NCI-H774 (cell line): ENCODE measurements around the gene SERPINB4.

ENCODE experiments used
- DNase-seq: peaks from one replicate; lab custom pipeline; 2025; lab: John Stamatoyannopoulos, UW

The SERPINB4 gene

DNA sequence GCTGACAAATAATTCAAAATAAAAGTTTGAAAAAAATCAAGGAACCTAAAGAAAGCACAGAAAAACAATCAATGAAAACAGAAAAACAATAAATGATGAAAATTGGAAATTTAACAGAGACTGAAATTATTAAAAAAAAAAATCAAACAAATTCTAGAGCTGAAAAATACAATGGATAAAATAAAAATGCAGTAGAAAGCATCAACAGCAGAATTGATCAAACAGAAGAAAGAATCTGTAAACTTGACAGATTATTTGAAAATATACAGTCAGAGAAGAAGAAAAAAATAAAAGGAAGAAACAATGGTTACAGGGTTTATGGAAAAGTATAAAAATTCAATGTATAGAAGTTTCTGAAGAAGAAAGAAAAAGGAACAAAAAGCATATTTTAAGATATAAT, 16.2 kb downstream of the SERPINB4 start:
- DNase-seq, result no peak

DNA sequence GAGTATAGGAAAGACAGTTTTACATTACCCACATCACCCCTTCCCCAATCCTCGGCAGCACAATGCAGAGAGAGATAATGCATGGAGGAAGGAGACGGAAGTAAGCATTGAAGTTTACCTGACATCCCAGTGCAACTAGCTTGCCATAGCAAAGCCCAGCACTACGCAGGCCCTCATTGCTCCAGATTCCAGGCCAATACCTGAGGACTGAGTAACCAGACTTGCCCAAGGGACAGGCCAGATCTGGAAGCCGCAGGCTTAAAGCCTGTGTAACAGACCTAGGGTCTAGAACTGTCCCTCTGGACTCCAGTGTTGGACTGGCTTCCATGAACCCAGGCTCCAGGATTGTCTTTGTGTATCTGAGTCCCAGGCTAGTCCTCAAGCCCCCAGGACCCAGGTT, 17.6 kb downstream of the SERPINB4 start:
- DNase-seq, result no peak

DNA sequence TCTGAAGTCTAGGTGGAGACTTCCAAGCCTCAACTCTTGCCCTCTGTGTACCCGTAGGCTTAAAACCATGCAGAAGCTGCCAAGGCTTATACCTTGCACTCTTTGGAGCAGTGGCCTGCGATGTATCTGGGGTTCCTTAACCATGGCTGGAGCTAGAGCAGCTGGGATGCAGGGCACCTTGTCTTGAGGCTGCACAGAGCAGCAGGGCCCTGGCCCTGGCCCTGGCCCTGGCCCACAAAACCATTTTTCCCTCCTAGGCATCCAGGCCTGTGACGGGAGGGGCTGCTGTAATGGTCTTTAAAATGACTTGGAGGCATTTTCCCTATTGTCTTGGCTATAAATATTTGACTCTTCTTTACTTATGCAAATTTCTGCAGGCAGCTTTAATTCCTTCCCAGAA, 19.2 kb downstream of the SERPINB4 start:
- no peak for DNase-seq

- DNase-seq, result no peak
These were observed 24.4 kb downstream of the SERPINB4 start for GRCh38 chr18:63619661-63620060.

GRCh38 chr18:63617915-63618234, 26.2 kb downstream of the SERPINB4 start:
- no peak for DNase-seq

DNA sequence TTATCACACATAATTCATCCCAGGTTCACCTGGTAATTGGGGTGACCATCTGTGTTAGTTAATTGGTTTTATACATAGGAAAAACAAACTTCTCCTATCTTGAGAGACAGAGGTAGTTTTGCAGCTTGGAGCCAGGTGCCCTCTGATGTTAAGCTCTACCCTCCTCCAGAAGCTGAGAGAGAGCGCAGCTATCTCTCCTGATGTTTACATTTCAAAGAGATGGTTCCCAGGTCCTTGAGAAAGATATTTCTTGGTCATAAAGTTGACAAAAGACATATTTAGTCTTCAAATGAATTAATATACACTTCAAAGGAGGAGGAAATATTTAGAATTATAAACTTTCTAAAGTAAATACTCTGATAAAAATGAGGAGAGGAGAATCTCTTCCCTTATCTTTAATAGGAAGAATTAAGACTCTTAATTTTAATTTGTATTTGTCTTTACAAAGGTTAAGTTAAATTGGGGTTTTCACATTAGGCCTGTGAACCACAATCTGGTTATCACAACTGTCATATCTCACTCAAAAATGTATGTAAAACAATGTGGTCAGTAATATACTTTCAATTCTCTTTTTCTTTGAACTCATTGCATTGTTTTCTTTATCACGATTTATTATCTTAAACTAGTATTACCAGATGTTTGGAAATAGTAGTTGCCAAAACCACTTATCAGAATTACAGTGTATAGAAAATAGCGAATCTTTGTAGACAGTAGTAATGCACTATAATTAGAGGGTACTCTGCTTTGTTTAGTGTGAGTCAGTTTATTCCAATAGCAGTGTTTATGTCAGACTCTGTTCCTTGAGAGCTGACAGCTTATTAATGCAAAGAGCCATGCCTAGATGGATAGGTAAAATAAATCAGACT, 26.8 kb downstream of the SERPINB4 start:
- peak; percentile 70 for DNase-seq

GRCh38 chr18:63613420-63613819, 30.6 kb downstream of the SERPINB4 start:
- DNase-seq, result no peak

DNA sequence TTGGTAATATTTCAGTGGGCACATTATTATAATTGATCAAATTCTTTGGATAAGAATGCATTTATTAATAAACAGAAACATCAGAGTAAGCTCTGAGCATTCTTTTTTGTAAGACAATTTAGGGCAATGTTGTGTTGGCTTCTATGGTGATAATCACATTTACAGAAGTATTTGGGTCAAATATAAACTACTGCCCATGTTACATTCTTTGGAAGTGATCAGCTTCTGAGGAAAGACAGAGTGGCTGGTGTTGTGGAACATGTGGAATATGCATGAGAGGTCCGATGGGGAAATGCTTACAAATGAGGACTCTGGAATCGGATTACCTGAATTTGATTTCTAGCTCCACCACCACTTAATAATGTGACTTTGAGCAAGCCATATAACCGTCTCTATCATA, 37.5 kb downstream of the SERPINB4 start:
- no peak for DNase-seq

- no peak for DNase-seq
These were observed 39.1 kb downstream of the SERPINB4 start for GRCh38 chr18:63604791-63605567.

DNA sequence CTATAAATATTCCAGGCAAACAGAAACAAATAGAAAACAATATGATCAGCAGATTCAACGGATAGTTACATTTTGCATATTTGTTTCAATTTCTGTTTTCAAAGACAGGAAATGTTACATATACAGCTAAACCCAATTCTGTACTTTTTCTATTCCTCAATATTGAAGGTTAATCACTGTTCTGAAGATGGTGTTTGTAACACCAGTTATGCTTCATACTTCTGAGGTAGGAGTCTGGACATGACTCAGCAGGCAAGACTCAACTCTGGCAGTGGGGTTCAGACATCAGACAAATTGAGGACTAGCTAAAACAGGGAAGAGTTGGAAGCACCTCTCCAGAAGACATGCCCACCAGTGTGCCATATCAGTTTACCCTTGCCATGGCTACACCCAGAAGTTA, 40.3 kb downstream of the SERPINB4 start:
- DNase-seq, result no peak

DNA sequence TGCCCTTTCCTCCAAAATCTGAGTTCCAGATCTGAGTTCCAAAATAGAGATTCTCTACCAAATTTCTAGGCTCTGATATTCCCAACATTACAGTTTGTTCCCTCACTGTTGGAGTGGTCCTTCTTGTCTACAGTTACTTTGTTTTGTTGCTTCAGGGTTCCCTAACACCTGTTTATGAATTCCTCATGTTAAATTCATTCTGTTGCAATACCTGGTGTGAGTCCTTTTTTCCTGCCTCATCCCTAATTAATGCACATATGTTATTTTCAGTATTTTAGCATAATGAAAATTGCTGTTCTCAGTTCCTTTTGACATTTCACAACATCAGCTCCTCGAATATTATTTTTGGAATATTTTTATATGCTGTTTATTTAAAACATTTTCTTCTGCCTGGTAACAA, 40.7 kb downstream of the SERPINB4 start:
- no peak for DNase-seq

GRCh38 chr18:63596964-63597363, 47.1 kb downstream of the SERPINB4 start:
- DNase-seq, result no peak

DNA sequence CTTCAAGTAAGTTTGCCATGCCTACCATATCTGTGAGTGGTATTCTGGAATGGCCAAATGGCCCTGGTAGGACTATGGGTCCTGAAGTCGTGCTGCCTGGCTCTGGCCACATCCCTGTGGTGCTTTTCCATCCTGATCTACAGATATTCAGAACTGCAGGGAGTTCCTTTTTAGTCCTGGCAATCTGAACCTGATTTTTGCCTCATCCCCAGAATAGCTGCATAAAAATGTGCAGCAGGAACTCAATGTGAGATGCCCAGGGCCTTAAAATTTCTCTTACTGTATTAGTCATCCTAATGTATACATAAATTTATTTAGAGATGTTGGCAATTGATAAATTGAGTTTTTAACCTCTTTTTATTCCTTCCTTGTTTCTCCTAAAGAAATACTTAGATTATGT, 51.6 kb downstream of the SERPINB4 start:
- no peak for DNase-seq

DNA sequence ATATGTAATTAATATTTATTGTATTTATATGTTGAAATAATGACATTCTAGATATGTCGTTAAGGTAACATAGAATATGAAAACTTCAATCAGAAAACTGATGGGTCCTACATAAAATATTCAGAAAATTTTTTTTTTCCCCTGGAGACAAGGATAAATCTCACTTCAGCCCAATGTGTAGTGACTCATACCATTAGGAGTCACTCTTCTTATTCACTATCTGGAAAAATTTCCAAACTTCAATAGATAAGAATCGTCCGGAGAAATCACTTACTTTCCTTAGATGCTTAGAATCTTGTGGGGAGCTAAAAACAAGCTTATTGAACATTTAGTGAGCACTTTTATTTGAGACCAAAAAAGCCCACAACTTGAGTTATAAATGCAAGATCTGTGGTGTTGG, 52.3 kb downstream of the SERPINB4 start:
- no peak for DNase-seq

DNA sequence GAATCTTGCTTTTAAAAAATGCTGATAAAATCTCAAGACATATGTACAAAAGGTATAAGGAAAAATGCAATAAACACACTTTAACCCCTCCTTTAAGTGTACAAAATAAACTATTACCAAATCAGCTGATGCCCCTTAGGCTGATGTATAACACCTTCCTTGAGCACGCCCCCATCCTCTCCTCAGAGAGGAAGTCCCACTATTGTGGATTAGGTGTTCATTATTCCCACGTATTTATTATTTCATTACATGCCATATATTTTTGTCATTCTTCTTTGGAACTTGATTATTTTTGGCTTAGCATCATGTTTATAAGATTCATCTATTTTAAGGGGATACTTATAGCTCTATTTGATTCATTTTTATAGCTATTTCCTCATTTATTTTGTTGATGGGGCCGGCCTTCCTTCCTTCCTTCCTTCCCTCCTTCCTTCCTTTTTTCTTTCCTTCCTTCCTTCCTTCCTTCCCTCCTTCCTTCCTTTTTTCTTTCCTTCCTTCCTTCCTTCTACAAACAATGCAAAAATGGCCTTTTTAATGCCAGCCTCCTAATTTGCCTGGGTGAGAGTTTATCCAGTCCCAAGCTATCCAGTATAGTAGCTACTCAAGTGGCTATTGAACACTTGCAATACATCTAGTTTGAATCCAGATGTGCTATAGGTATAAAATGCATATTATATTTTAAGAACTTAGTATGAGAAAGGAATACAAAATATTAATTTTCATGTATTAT, 52.9 kb downstream of the SERPINB4 start:
- no peak for DNase-seq

GRCh38 chr18:63590373-63590772, 53.7 kb downstream of the SERPINB4 start:
- DNase-seq, result no peak

- DNase-seq, result no peak
These were observed 55.1 kb downstream of the SERPINB4 start for GRCh38 chr18:63588909-63589308.
